Measurements from ENCODE around the gene STX19. TPM values are rescaled to one million over a fixed set of nuclear protein-coding genes. Genes with fewer than 3 reads are reported as not detected.
"Not testable (repeated sequence)": the region's sequence is repeated elsewhere in the genome, so short reads cannot be mapped to it uniquely, and the experiment has no call there.

Gene STX19
- total RNA-seq, 1 donor, result not detected

- no peak overlapping the region for H3K4me3 ChIP-seq (ENCODE audit: low read length)
- no peaks in the 10 kb centered on the region for H3K4me1 ChIP-seq (ENCODE audit: insufficient read depth, low read length)
- H3K9me3 ChIP-seq (ENCODE audit: low read depth, low read length), result no peaks in the 10 kb centered on the region
- H3K27me3 ChIP-seq (ENCODE audit: insufficient read depth, low read length), result no peaks in the 10 kb centered on the region
Measured at GRCh38 chr3:94050546-94050945, 22.1 kb upstream of the STX19 start.

- Histone ChIP-seq H3K27me3 (ENCODE audit: insufficient read depth, low read length) (no peaks in the 10 kb centered on the region), H3K4me3 (ENCODE audit: low read length) (no peak overlapping the region), H3K4me1 (ENCODE audit: insufficient read depth, low read length) (no peaks in the 10 kb centered on the region), H3K9me3 (ENCODE audit: low read depth, low read length) (no peaks in the 10 kb centered on the region)
Measured at GRCh38 chr3:94049267-94049666, 20.9 kb upstream of the STX19 start.

GRCh38 chr3:94046533-94046932 is 18.1 kb upstream of the STX19 start:
- no peaks in the 10 kb centered on the region for H3K4me1 ChIP-seq (ENCODE audit: insufficient read depth, low read length)
- no peak overlapping the region for H3K4me3 ChIP-seq (ENCODE audit: low read length)
- H3K9me3 ChIP-seq (ENCODE audit: low read depth, low read length), result no peaks in the 10 kb centered on the region
- no peaks in the 10 kb centered on the region for H3K27me3 ChIP-seq (ENCODE audit: insufficient read depth, low read length)

GRCh38 chr3:94044100-94044936 is 15.9 kb upstream of the STX19 start:
- H3K4me3 ChIP-seq (ENCODE audit: low read length); H3K9me3 ChIP-seq (ENCODE audit: low read depth, low read length); H3K4me1 ChIP-seq (ENCODE audit: insufficient read depth, low read length); H3K27me3 ChIP-seq (ENCODE audit: insufficient read depth, low read length): not testable (repeated sequence)

GRCh38 chr3:94043285-94043684 is 14.9 kb upstream of the STX19 start:
- H3K4me3 ChIP-seq (ENCODE audit: low read length), result no peak overlapping the region

GRCh38 chr3:94036909-94037507 is 8.6 kb upstream of the STX19 start:
- Histone ChIP-seq H3K27me3 (ENCODE audit: insufficient read depth, low read length) (no peaks in the 10 kb centered on the region), H3K4me3 (ENCODE audit: low read length) (no peak overlapping the region), H3K9me3 (ENCODE audit: low read depth, low read length) (no peaks in the 10 kb centered on the region), H3K4me1 (ENCODE audit: insufficient read depth, low read length) (no peaks in the 10 kb centered on the region)

More at GRCh38 chr3:94043285-94043684, 14.9 kb upstream of the STX19 start:
- Histone ChIP-seq H3K4me1 (ENCODE audit: insufficient read depth, low read length) (no peaks in the 10 kb centered on the region), H3K27me3 (ENCODE audit: insufficient read depth, low read length) (no peaks in the 10 kb centered on the region), H3K9me3 (ENCODE audit: low read depth, low read length) (no peaks in the 10 kb centered on the region)

- Histone ChIP-seq H3K9me3 (ENCODE audit: low read depth, low read length) (no peaks in the 10 kb centered on the region), H3K27me3 (ENCODE audit: insufficient read depth, low read length) (no peaks in the 10 kb centered on the region), H3K4me3 (ENCODE audit: low read length) (no peak overlapping the region), H3K4me1 (ENCODE audit: insufficient read depth, low read length) (no peaks in the 10 kb centered on the region)
Measured at GRCh38 chr3:94026623-94027022, 1.8 kb downstream of the STX19 start.

GRCh38 chr3:94024385-94024784 is 4.0 kb downstream of the STX19 start:
- H3K27me3 ChIP-seq (ENCODE audit: insufficient read depth, low read length), result no peaks in the 10 kb centered on the region
- H3K9me3 ChIP-seq (ENCODE audit: low read depth, low read length), result no peaks in the 10 kb centered on the region
- H3K4me1 ChIP-seq (ENCODE audit: insufficient read depth, low read length), result no peaks in the 10 kb centered on the region

GRCh38 chr3:94020293-94020692 is 8.1 kb downstream of the STX19 start:
- no peaks in the 10 kb centered on the region for H3K27me3 ChIP-seq (ENCODE audit: insufficient read depth, low read length)
- H3K4me1 ChIP-seq (ENCODE audit: insufficient read depth, low read length), result no peaks in the 10 kb centered on the region
- no peaks in the 10 kb centered on the region for H3K9me3 ChIP-seq (ENCODE audit: low read depth, low read length)
- no peak overlapping the region for H3K4me3 ChIP-seq (ENCODE audit: low read length)

More at GRCh38 chr3:94024385-94024784, 4.0 kb downstream of the STX19 start:
- no peak overlapping the region for H3K4me3 ChIP-seq (ENCODE audit: low read length)

GRCh38 chr3:94019659-94020058 is 8.7 kb downstream of the STX19 start:
- H3K4me1 ChIP-seq (ENCODE audit: insufficient read depth, low read length), result no peaks in the 10 kb centered on the region
- no peaks in the 10 kb centered on the region for H3K9me3 ChIP-seq (ENCODE audit: low read depth, low read length)
- H3K27me3 ChIP-seq (ENCODE audit: insufficient read depth, low read length), result no peaks in the 10 kb centered on the region
- no peak overlapping the region for H3K4me3 ChIP-seq (ENCODE audit: low read length)

GRCh38 chr3:94015025-94015424 is 13.4 kb downstream of the STX19 start:
- H3K4me3 ChIP-seq (ENCODE audit: low read length), result no peak overlapping the region
- no peaks in the 10 kb centered on the region for H3K4me1 ChIP-seq (ENCODE audit: insufficient read depth, low read length)
- no peaks in the 10 kb centered on the region for H3K9me3 ChIP-seq (ENCODE audit: low read depth, low read length)
- H3K27me3 ChIP-seq (ENCODE audit: insufficient read depth, low read length), result no peaks in the 10 kb centered on the region

- H3K9me3 ChIP-seq (ENCODE audit: low read depth, low read length), result no peaks in the 10 kb centered on the region
- no peaks in the 10 kb centered on the region for H3K27me3 ChIP-seq (ENCODE audit: insufficient read depth, low read length)
- H3K4me3 ChIP-seq (ENCODE audit: low read length), result no peak overlapping the region
- no peaks in the 10 kb centered on the region for H3K4me1 ChIP-seq (ENCODE audit: insufficient read depth, low read length)
Measured at GRCh38 chr3:94012185-94012584, 16.2 kb downstream of the STX19 start.

- Histone ChIP-seq H3K4me3 (ENCODE audit: low read length) (no peak overlapping the region), H3K9me3 (ENCODE audit: low read depth, low read length) (no peaks in the 10 kb centered on the region), H3K4me1 (ENCODE audit: insufficient read depth, low read length) (no peaks in the 10 kb centered on the region), H3K27me3 (ENCODE audit: insufficient read depth, low read length) (no peaks in the 10 kb centered on the region)
Measured at GRCh38 chr3:94011233-94011711, 17.1 kb downstream of the STX19 start.

GRCh38 chr3:94009608-94010007 is 18.8 kb downstream of the STX19 start:
- no peaks in the 10 kb centered on the region for H3K27me3 ChIP-seq (ENCODE audit: insufficient read depth, low read length)
- H3K4me1 ChIP-seq (ENCODE audit: insufficient read depth, low read length), result no peaks in the 10 kb centered on the region
- no peaks in the 10 kb centered on the region for H3K9me3 ChIP-seq (ENCODE audit: low read depth, low read length)
- H3K4me3 ChIP-seq (ENCODE audit: low read length), result no peak overlapping the region

GRCh38 chr3:94008253-94008652 is 20.1 kb downstream of the STX19 start:
- H3K4me1 ChIP-seq (ENCODE audit: insufficient read depth, low read length), result no peaks in the 10 kb centered on the region
- H3K9me3 ChIP-seq (ENCODE audit: low read depth, low read length), result no peaks in the 10 kb centered on the region
- H3K27me3 ChIP-seq (ENCODE audit: insufficient read depth, low read length), result no peaks in the 10 kb centered on the region
- H3K4me3 ChIP-seq (ENCODE audit: low read length), result no peak overlapping the region
